CD4-positive, alpha-beta T cell treated with Interleukin-2 at 100 ng/mL for 4 hours (primary cell): Measurements from ENCODE around the gene SLC37A1.

Experiments used
- DNase-seq: peaks from one replicate; pipeline ENCODE4 v3.0.0-alpha.2; 2020; ENCODE audit warnings: low spot score

Gene SLC37A1

DNA sequence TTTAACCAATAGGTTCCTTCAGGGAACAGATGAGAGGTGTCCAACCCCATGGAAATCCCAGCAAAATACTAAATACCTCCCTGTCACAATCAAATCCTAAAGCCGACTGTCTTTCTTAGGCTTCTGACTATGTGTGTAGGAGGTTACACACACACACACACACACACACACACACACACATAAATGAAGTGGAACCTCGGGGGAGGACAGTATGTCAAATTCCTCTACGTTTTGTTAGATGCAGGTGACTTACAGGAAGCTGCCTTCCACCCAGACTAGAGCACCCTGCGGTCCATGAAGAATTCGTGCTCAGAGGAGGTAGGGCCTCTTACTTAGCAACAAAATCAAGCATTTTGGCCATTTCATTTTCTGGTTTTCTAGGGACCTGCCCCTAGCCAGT is 34.1 kb upstream of the SLC37A1 start:
- no peak for DNase-seq

DNA sequence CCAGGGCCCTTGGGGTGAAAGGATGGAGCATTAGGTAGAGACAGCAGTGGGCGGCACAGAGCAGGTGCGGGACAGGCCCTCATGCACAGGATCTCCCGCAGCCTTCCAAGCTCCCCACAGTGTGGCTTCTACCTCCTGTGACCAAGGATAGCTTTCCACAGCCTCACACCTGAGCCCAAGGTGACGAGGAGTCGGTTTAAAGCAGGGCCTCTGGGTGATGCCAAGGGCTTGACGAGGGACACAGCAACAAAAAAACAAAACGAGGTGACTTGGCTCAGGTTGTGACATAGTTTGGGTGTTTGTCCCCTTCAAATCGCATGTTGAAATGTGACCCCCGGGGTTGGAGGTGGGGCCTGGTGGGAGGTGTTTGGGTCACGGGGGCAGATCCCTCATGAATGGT is 32.9 kb upstream of the SLC37A1 start:
- DNase-seq = no peak

DNA sequence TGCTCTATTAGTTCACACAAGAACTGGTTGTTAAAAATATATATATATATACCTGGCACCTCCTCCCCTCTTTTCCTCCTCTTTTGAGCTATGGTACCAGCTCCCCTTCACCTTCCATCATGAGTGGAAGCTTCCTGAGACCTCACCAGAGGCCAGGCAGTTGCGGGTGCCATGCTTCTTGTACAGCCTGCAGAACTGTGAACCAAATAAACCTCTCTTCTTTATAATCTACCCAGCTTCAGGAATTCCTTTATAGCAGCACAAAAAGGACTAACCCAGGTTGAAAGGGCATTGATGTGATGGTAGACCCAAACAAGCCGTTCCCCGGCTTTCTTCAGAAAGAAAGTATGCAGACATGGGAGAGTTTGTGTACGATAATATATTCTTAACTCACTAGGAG is 32.5 kb upstream of the SLC37A1 start:
- no peak for DNase-seq

DNA sequence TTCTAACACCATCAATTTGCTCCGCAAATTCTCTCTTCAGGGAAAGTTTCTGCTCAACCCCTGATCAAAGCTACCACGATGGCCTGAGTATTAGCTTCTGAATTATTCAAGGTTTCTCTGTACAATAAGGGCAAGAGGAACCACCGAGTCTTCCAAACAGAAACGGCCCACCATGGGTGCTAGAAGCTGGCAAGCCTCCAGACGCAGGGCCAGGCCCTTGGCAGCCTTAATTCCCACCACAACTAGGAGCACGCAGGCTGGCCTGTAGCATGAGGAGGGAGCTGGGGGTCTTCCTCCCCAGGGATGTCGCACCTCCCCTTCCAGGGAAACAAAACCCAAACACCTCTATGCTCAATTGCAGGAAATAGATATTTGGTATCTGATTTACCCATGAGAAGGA is 28.7 kb upstream of the SLC37A1 start:
- no peak for DNase-seq

DNA sequence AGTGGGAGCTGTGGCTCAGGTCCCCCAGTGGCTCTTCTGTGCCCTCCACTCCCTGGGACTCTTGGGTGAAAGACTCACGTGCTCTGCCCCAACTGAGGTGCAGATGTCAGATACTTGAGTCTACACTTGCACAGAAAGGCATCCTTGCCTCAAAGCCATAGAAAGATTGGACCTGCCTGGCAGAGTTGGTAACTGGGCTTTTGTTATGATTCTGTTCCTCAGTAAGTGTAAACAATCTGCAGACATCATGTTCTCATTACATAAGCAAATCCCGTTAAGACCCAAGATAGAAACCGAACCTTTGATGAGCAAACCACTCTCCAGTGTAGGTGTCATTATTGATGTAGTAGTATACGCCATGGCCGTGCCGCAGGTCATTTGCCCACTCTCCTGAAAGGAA is 27.6 kb upstream of the SLC37A1 start:
- no peak for DNase-seq

DNA sequence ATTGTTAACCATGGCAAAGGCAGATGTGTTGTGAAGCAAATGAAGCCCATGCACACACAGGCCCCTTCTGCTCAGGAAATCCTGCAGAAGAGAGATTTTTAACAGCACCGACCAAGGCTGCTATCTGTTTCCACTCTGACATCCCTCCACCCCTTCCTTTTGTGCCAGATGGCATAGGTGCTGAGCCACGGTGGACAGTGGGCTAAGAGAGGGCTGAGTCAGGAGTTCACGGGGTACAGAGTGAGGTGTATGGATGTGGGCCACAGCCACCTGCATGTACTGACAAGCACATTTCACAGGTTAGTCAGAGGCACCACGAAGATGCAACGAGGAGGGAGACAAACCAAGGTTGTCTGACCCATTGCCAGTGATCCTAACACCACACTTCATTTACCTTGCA is 27.1 kb upstream of the SLC37A1 start:
- DNase-seq = no peak

DNA sequence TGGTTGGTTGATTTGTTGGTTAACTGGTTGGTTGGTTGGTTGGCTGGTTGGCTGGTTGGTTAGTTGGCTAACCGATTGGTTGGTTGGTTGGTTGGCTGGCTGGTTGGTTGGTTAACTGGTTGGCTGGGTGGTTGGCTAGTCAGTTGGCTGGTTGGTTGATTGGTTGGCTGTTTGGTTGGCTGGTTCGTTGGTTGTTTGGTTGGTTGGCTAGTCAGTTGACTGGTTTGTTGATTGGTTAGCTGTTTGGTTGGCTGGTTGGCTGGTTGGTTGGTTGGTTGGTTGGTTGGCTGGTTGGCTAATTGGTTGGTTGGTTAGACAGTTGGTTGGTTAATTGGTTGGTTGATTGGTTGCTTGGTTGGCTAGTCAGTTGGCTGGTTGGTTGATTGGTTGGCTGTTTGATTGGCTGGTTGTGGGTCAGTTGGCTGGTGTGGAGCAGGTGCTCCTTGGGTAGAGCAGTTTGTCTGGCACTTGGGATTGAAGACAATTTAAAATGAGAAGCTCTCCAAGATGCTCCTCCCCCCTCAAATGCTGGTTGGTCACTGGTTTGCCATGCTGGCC is 24.6 kb upstream of the SLC37A1 start:
- no peak for DNase-seq

DNA sequence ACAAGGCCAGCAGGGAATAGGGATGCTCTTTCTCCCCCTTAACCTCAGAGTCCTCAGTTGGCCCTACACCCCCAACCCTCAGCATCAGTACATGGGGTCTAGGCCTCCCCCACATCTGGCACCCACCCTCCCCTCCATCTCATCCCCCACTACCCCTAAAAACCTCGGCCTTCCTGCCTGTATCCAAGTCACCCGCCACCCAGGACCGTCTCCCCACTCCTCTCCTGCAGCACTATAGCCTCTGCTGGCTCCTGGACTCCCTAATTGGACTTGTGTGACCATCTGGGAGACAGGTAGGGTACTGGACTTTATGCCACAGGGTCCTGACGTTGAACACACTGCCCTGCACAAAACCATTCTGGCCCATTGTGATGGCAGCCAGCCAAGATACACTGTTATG is 23.7 kb upstream of the SLC37A1 start:
- DNase-seq = no peak

DNA sequence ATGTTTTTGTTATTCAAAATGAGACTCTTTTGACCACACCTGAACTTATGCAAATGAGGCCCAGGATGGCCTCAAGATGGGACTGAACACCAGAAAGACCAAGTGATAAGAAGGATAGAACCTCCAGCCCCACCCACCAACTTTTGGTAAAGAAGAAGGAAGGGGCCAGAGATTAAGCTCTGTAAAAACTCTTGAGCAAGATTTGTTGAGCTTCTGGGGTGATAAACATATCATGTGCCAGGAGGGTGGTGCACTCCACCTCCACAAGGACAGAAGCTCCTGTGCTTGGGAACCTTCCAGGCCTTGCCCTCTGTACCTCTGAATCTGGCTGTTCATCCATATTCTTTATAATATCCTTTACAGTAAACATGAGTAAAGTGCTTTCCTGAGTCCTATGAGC is 22.9 kb upstream of the SLC37A1 start:
- DNase-seq = no peak

DNA sequence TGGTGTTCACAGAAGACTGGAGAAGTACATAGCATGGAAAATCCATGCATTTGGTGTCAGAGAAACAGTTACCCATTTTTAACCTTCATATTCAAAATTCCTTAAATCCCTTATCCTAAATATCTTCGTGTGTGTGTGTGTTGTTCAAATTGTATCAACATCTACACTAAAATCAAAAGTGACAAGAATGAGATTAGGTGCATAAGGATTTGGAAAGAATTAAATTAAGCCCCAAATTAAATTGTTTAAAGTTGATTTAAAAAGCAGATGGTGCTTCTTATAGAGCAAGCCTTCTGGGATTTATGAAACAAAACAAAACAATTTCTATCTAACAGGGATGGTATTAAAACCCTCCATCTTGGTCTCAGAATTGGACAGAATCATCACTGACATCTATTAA is 22.3 kb upstream of the SLC37A1 start:
- no peak for DNase-seq

DNA sequence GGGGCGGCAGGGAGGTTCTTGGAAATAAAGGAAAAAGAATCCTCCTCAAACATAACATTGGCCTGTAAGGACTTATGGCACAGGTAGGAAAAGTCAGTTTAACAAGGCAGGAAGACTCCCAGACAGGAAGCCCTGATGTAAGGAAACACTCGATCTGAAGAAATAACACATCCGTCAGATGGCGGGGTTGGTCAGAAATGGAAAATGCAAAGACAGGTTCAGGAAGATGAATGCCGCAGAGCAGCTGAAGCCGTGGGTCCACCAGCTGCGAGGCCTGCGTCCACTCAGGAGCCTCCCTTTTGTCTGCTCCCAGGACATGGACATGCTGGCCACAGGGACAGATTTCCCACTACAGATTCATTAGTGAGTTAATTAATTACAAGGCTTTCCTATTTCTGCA is 21.5 kb upstream of the SLC37A1 start:
- no peak for DNase-seq

DNA sequence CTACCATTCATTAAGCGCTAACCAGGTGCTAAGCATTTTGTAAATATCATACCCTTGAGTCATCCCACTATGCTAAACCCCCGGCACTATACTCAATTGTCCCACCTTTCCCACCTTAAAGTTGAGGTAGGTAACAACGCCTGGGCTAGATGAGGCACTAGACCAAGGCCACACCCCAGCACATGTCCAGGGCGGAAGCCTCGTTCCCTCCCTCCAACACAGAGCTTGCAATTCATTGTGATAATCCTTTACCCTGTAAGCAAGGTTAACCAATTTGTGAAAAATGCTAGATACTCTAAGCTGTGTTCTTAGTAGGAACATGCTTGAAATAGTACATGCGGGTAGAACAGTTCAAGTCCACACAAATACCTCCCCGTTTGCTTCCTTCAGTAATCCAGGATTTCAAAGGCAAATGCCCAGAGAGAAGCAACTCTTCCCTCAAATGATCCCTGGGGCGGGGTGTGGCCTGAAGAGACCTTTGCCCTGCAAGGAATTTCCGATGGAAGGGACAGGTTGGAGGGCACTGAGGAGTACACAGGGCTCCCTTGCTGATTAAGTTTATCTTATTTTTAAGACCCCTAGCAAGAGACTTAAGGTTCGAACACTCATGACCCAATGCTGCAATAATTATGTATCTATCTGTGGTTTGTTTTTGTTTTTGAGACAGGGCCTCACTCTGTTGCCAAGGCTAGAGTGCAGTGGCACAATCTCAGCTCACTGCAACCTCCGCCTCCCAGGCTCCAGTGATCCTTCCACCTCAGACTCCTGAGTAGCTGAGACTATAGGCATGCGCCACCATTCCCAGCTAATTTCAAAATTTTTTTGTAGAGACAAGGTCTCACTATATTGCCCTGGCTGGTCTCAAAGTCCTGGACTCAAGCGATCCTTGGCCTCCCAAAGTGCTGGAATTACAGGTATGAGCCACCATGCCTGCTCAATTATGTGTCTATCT is 20.3 kb upstream of the SLC37A1 start:
- DNase-seq = no peak

DNA sequence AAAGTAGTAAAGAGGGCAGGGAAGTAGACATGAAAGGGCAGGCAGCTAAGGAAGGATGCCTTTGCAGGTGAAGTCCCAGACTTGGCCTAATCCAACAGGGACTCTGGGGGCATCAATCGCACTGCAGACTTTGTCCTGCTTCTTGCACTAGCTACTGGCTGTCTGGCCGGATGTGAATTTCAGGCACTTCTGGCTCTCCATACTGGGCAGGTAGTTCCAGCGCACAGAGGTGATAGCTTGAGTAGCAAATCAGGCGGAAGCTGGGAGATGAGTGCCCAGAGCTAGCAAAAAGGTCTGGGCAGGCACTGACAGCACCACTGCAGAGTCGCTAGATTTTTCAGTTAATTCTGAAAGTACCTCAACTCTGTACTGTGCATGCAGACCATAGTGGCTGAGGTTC is 18.6 kb upstream of the SLC37A1 start:
- DNase-seq = no peak

DNA sequence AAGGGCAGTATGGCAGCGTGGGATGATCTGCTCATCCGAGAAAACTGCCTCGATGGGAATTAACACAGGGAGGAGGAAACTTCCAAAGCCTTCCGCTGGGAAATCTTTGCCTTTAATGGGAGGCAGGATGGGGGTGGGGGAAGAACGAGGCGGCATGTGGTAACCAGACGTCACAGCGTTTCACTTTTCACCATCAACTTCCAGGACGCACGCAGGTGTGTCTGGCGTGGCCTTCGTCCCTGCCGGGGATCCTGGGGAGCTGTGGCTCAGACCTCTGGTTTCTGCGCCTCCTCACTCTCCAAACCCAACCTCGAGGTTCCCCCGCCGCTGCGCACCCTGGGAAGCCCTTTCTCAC is 17.9 kb upstream of the SLC37A1 start:
- DNase-seq = no peak

DNA sequence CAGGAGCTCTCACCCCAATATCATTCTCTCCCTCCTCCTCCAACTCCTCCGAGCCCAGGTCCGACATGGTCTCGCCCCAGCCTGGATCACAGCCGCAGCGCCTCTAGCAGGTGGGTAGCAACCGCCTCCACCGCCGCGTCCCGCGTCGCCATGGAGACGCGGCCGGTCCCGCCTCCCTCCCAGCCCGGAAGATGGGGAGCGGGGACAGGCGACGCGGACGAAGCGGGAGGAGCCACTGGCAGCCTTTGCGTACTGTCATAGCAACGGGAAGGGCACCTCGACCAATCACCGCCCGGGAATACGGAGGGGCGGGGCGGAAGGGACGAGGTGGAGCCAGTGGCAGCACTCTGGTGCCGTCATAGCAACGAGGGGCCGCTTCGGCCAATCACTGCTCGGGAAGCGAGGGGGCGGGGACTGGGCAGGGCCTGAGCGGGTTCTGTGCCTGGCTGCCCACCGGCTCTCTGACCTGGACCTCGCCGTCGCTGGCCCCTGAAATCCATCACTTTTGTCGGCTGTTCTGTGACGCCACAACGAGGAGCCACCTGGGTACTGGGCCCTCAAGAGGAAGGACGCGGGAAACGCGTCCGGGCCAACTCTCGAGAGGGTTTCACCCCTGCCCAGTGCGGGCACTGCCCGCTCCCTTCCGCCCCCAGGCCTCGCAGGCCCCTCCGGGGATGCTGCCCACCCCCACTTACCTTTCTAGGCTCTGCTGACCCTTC is 17.4 kb upstream of the SLC37A1 start, which contains the start of gene RSPH1:
RSPH1 (minus strand) TSS at position 105 of the 719 bp plus-strand sequence; CDS start at position 67, 38 bp downstream.
- peak; percentile 99 for DNase-seq

DNA sequence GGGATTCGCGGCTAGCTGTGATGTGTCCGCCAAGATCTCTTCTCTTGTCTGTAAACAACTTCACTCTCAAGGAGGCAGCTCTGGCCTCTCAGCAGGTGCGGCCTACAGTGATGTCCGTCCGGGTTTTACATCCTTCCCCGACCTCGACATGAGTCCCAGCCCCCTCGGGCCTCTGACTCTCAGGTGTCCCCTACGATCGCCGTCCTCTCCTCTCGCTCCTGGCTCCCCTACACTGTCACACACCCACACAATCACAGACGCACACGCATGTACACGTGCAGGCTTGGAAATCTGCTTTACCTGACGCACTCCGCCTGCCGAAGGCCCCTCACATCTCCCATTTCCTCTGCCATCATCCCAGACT is 16.8 kb upstream of the SLC37A1 start:
- no peak for DNase-seq

DNA sequence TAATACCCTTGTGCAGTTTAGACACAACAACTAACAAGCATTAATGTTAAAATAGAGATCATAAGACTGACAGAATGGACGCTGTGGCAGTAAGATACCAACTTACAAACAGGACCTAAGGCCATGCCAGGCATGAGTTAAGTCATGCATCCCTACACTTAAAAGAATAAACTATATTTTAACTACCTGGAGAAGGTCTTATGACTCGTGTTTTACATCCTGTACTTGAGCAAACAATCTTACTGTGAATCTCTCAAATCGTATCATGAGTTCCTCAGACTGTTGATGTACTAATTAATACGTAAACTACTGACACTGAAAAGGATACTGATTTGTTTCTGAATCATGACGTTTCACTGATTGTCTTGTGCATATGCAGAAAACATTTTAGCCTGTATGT is 15.6 kb upstream of the SLC37A1 start:
- no peak for DNase-seq

DNA sequence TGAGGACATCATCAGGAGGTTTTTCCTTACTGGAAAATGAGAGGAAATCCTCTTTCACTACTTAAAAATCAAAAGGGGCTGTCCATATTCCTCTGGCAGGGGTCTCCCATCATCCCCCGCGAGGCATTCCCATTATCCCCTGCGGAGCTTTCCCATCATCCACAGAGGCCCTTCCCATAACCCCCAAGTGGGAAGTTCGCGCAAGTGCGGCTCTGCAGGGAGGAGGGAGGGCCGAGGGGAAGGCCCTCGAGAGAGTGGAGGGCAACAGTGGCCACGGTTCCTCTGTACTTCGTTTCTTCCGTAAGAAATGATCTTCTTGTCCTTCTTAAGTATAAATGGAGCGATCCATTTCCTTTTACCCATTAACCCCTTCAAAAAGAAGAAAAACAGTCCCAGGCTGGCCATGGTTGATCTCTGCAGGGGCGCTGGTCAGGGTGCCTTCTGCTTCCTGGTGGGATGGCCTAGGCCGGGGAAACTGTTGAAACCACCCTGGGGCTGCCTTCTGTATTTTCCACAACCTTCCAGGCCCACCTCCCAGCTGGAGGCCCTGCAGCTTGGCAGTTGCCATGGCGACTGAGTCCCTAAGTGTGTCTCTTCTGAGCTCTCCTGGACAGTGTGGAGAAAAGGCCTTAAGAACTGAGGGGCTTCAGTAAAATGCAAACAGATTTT is 14.1 kb upstream of the SLC37A1 start:
- DNase-seq = no peak

DNA sequence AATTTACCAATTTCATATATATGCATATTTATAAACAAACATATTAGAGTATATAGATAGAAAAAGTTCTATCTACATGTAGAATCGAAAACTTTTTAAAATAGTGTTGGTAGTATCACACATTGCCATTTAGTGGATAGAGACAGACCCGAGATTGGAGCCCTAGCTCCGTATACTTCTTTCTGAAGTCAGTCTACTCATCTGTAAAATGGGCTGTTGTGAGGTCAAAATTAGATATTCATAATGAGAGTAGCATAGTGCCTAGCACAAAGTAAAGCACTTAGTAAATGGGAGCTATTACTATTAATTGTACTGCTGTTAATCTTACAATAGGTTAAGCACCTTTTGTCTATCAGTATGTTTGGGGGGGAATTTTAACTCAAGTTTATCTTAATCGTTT is 13.4 kb upstream of the SLC37A1 start:
- DNase-seq = no peak

DNA sequence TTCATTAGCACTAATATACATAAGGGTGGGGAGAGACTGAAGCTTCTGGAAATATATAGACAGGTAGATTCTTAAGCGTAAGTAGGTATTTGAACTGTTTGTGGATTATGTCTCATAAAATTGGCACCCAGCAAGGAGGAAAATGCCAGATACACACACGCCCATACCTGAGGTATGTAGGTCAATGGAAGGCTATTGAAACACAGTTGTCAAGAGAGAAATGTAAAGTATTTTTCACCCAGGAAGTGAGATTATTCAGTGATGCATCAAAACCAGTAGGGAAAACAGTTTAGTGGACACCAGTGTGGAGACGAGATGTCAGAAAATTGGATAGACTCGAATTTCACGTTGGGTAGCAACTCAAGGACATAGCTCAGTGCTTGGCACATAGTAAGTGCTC is 12.9 kb upstream of the SLC37A1 start:
- no peak for DNase-seq

DNA sequence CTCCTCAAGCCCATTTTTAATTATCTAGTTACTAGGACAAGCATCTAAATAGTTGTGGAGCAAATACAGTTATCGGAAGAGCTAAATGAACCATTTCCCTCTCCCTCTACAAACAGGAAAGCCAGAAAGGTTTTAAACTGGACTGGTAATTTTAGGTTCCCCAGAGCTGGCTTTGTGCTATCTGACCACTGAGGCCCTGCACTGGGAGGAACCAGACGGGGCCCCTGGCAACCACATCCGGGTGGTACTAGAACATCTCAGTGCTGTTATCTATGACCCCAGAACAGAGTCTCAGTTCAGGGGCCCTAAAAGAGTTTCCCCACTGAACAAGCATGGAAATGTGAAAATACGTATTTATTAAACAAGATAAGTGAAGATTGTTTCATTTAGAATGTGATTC is 9.9 kb upstream of the SLC37A1 start:
- no peak for DNase-seq

DNA sequence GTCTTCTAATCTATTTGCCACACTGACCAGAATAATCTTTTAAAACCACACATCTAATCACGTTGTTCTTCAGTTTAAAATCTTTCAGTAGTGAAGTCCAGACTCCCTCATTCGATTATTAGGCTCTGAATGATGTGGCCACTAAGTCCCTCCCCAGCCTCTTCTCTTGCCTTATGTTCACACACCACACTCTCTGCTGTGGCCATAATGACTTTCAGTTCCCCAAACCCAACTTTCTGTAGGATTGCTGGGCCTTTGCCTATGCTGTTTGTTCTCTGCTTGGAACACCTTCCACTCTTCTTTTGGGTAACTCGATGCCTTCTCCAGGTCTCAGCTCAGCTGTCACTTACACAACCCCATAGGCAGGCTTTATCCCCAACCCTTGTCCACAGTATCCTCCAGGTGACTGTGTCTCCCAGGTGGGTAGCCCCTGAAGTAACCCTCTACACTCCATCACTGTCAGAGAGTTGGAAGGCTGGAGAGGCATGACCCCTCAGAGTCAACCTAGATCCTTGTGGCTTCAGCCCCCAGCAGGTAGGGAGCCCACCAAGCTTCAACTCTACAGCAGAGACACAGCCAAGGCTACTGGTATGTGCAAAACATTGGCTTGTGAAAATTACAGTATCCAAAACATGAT is 8.4 kb upstream of the SLC37A1 start:
- no peak for DNase-seq
